ENCODE data around the gene G3BP1.

GRCh38 chr5:151742870-151743294 lies 28.9 kb upstream of the G3BP1 start:
- TF ChIP-seq CTCF (IDR thresholded peaks at IDR 0.05; ENCODE audit: low read length) (peak; percentile 72), EZH2 (IDR thresholded peaks at IDR 0.05; ENCODE audit: borderline replicate concordance, low read length) (no peak)

Data from OCI-LY1 (cell line).